ENCODE data around the gene CNKSR1. TPM values are rescaled to one million over a fixed set of nuclear protein-coding genes. Genes with fewer than 3 reads are reported as not detected.

CNKSR1 gene
- polyA plus RNA-seq, 1 donor (not counting 4 experiments of a cell fraction or from before 2014, with no cell fraction given) = 10.6 TPM

GRCh38 chr1:26142159-26142558 lies 35.1 kb upstream of the CNKSR1 start:
- H3K4me1 ChIP-seq (ENCODE audit: control insufficient read depth, extremely low read depth, insufficient read depth, low read length) = no peaks in the 10 kb centered on the region
- no peaks in the 10 kb centered on the region for H3K9me1 ChIP-seq (ENCODE audit: control insufficient read depth, extremely low read depth, insufficient read depth, low read length)
- no peak overlapping the region for H3K27ac ChIP-seq (ENCODE audit: control insufficient read depth, insufficient read depth, low read length)
- DNase-seq (ENCODE audit: low read depth, low spot score) (no peak), FAIRE-seq (no peak)
- dilution Hi-C loops (cut with MboI; ENCODE audit: extremely low pct_ligation_motif_present, low sequenced_read_pairs) = no loop called here
- H3K4me3 ChIP-seq (ENCODE audit: control insufficient read depth in 2 of 3, extremely low read depth in 1 of 3, insufficient read depth in 2 of 3, low read depth in 1 of 3, low read length in 3 of 3) = no peak overlapping the region
- TF ChIP-seq EZH2 (IDR thresholded peaks at IDR 0.05; ENCODE audit: low read length) = no peak
- TF ChIP-seq, protein P1, sequence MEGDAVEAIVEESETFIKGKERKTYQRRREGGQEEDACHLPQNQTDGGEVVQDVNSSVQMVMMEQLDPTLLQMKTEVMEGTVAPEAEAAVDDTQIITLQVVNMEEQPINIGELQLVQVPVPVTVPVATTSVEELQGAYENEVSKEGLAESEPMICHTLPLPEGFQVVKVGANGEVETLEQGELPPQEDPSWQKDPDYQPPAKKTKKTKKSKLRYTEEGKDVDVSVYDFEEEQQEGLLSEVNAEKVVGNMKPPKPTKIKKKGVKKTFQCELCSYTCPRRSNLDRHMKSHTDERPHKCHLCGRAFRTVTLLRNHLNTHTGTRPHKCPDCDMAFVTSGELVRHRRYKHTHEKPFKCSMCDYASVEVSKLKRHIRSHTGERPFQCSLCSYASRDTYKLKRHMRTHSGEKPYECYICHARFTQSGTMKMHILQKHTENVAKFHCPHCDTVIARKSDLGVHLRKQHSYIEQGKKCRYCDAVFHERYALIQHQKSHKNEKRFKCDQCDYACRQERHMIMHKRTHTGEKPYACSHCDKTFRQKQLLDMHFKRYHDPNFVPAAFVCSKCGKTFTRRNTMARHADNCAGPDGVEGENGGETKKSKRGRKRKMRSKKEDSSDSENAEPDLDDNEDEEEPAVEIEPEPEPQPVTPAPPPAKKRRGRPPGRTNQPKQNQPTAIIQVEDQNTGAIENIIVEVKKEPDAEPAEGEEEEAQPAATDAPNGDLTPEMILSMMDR (optimal IDR thresholded peaks at IDR 0.05 in 1 of 3, IDR thresholded peaks at IDR 0.05 in 1 of 3, conservative IDR thresholded peaks at IDR 0.05 in 1 of 3; ENCODE audit: extremely low read depth in 1 of 3, insufficient read depth in 2 of 3, low read length in 3 of 3) = no peak
- no peak overlapping the region for H3K9ac ChIP-seq (ENCODE audit: control insufficient read depth, extremely low read depth, insufficient read depth, low read length)
- peak overlapping the region; percentile 15 for H2AFZ ChIP-seq (ENCODE audit: control insufficient read depth, low read length)
- no peaks in the 10 kb centered on the region for H3K27me3 ChIP-seq (ENCODE audit: control insufficient read depth, extremely low read depth, insufficient read depth, low read length)
- no peaks in the 10 kb centered on the region for H3K79me2 ChIP-seq (ENCODE audit: control insufficient read depth, insufficient read depth, low read length)
- no peaks in the 10 kb centered on the region for H3K9me3 ChIP-seq (ENCODE audit: control insufficient read depth, low read depth, low read length)
- no peak overlapping the region for H3K4me2 ChIP-seq (ENCODE audit: control insufficient read depth, extremely low read depth, insufficient read depth, low read depth, low read length)
- no peaks in the 10 kb centered on the region for H4K20me1 ChIP-seq (ENCODE audit: control insufficient read depth, extremely low read depth, insufficient read depth, low read length)
- no peaks in the 10 kb centered on the region for H3K36me3 ChIP-seq (ENCODE audit: control insufficient read depth in 2 of 2, extremely low read depth in 1 of 2, insufficient read depth in 2 of 2, low read length in 2 of 2)

- H3K27me3 ChIP-seq (ENCODE audit: control insufficient read depth, extremely low read depth, insufficient read depth, low read length) = no peaks in the 10 kb centered on the region
- DNase-seq (ENCODE audit: low read depth, low spot score) = peak; percentile 65
- dilution Hi-C loops (cut with MboI; ENCODE audit: extremely low pct_ligation_motif_present, low sequenced_read_pairs) = no loop called here
- H4K20me1 ChIP-seq (ENCODE audit: control insufficient read depth, extremely low read depth, insufficient read depth, low read length) = no peaks in the 10 kb centered on the region
- H2AFZ ChIP-seq (ENCODE audit: control insufficient read depth, low read length) = no peak overlapping the region
- H3K4me3 ChIP-seq (ENCODE audit: control insufficient read depth in 2 of 3, extremely low read depth in 1 of 3, insufficient read depth in 2 of 3, low read depth in 1 of 3, low read length in 3 of 3) = no peak overlapping the region
- no peaks in the 10 kb centered on the region for H3K9me1 ChIP-seq (ENCODE audit: control insufficient read depth, extremely low read depth, insufficient read depth, low read length)
- TF ChIP-seq, protein P1 (optimal IDR thresholded peaks at IDR 0.05 in 1 of 3, IDR thresholded peaks at IDR 0.05 in 1 of 3, conservative IDR thresholded peaks at IDR 0.05 in 1 of 3; ENCODE audit: extremely low read depth in 1 of 3, insufficient read depth in 2 of 3, low read length in 3 of 3) = peak; percentile 72 to 83 (median 81)
- TF ChIP-seq EZH2 (IDR thresholded peaks at IDR 0.05; ENCODE audit: low read length) = no peak
- H3K27ac ChIP-seq (ENCODE audit: control insufficient read depth, insufficient read depth, low read length) = no peak overlapping the region
- H3K9ac ChIP-seq (ENCODE audit: control insufficient read depth, extremely low read depth, insufficient read depth, low read length) = no peak overlapping the region
- no peaks in the 10 kb centered on the region for H3K36me3 ChIP-seq (ENCODE audit: control insufficient read depth in 2 of 2, extremely low read depth in 1 of 2, insufficient read depth in 2 of 2, low read length in 2 of 2)
- peak; percentile 91 for FAIRE-seq
- no peak overlapping the region for H3K4me2 ChIP-seq (ENCODE audit: control insufficient read depth, extremely low read depth, insufficient read depth, low read depth, low read length)
- H3K79me2 ChIP-seq (ENCODE audit: control insufficient read depth, insufficient read depth, low read length) = no peaks in the 10 kb centered on the region
- H3K4me1 ChIP-seq (ENCODE audit: control insufficient read depth, extremely low read depth, insufficient read depth, low read length) = no peaks in the 10 kb centered on the region
- no peaks in the 10 kb centered on the region for H3K9me3 ChIP-seq (ENCODE audit: control insufficient read depth, low read depth, low read length)
These were observed 32.0 kb upstream of the CNKSR1 start for GRCh38 chr1:26145041-26145959.

All from keratinocyte (primary cell).